ENCODE results near the gene TTC9B. TPM values are rescaled to one million over a fixed set of nuclear protein-coding genes. Genes with fewer than 3 reads are reported as not detected.

The TTC9B gene
- total RNA-seq, 4 donors from 2014 or later = not detected

- no peaks in the 10 kb centered on the region for H3K9me3 ChIP-seq
- no peak for TF ChIP-seq POLR2A (IDR thresholded peaks at IDR 0.05)
- TF ChIP-seq EP300 (IDR thresholded peaks at IDR 0.05) = no peak
- TF ChIP-seq POLR2AphosphoS5 (IDR thresholded peaks at IDR 0.05) = no peak
- no peak for TF ChIP-seq CTCF (IDR thresholded peaks at IDR 0.05)
- no peaks in the 10 kb centered on the region for H3K27me3 ChIP-seq
- H3K27ac ChIP-seq = no peak overlapping the region
- H3K36me3 ChIP-seq = peaks cover 28% of the 10 kb centered on the region
- peaks cover 28% of the 10 kb centered on the region for H3K4me1 ChIP-seq
- WGBS = 71% methylated on average over 12 of the region's 12 CpGs
- no peak overlapping the region for H3K4me3 ChIP-seq
- no peak for DNase-seq (ENCODE audit: low spot score in 2 of 2)
Observed at GRCh38 chr19:40244579-40245317, 26.6 kb upstream of the TTC9B start.

- peaks cover 28% of the 10 kb centered on the region for H3K4me1 ChIP-seq
- no peak for TF ChIP-seq POLR2AphosphoS5 (IDR thresholded peaks at IDR 0.05)
- no peak for TF ChIP-seq CTCF (IDR thresholded peaks at IDR 0.05)
- no peak for TF ChIP-seq POLR2A (IDR thresholded peaks at IDR 0.05)
- TF ChIP-seq EP300 (IDR thresholded peaks at IDR 0.05) = no peak
- H3K9me3 ChIP-seq = no peaks in the 10 kb centered on the region
- no peak for DNase-seq (ENCODE audit: low spot score in 2 of 2)
- no peak overlapping the region for H3K4me3 ChIP-seq
- no peaks in the 10 kb centered on the region for H3K27me3 ChIP-seq
- peaks cover 43% of the 10 kb centered on the region for H3K36me3 ChIP-seq
- no peak overlapping the region for H3K27ac ChIP-seq
- 85% methylated on average over 2 of the region's 2 CpGs for WGBS
Observed at GRCh38 chr19:40243181-40243580, 25.0 kb upstream of the TTC9B start.

- no peak overlapping the region for H3K4me3 ChIP-seq
- H3K9me3 ChIP-seq = no peaks in the 10 kb centered on the region
- H3K4me1 ChIP-seq = peaks cover 28% of the 10 kb centered on the region
- TF ChIP-seq CTCF (IDR thresholded peaks at IDR 0.05) (no peak), POLR2A (IDR thresholded peaks at IDR 0.05) (no peak), POLR2AphosphoS5 (IDR thresholded peaks at IDR 0.05) (no peak), EP300 (IDR thresholded peaks at IDR 0.05) (no peak)
- no peaks in the 10 kb centered on the region for H3K27me3 ChIP-seq
- peak overlapping the region; percentile 25 for H3K27ac ChIP-seq
- H3K36me3 ChIP-seq = peaks cover 50% of the 10 kb centered on the region
- DNase-seq (ENCODE audit: low spot score in 2 of 2) = no peak
- WGBS = 92% methylated on average over 2 of the region's 12 CpGs
Observed at GRCh38 chr19:40242480-40242879, 24.3 kb upstream of the TTC9B start.

GRCh38 chr19:40241809-40242384 lies 23.7 kb upstream of the TTC9B start:
- WGBS = 50% methylated on average over 19 of the region's 21 CpGs
- peak overlapping the region; percentile 25 for H3K27ac ChIP-seq
- H3K36me3 ChIP-seq = peaks cover 56% of the 10 kb centered on the region
- H3K9me3 ChIP-seq = no peaks in the 10 kb centered on the region
- no peak for TF ChIP-seq EP300 (IDR thresholded peaks at IDR 0.05)
- no peak for TF ChIP-seq POLR2AphosphoS5 (IDR thresholded peaks at IDR 0.05)
- TF ChIP-seq POLR2A (IDR thresholded peaks at IDR 0.05) = no peak
- TF ChIP-seq CTCF (IDR thresholded peaks at IDR 0.05) = no peak
- no peaks in the 10 kb centered on the region for H3K27me3 ChIP-seq
- H3K4me1 ChIP-seq = peaks cover 26% of the 10 kb centered on the region
- no peak overlapping the region for H3K4me3 ChIP-seq
- DNase-seq (ENCODE audit: low spot score in 2 of 2) = no peak

- H3K36me3 ChIP-seq = peaks cover 62% of the 10 kb centered on the region
- no peaks in the 10 kb centered on the region for H3K27me3 ChIP-seq
- no peak for TF ChIP-seq CTCF (IDR thresholded peaks at IDR 0.05)
- no peak for TF ChIP-seq EP300 (IDR thresholded peaks at IDR 0.05)
- TF ChIP-seq POLR2AphosphoS5 (IDR thresholded peaks at IDR 0.05) = no peak
- no peak for TF ChIP-seq POLR2A (IDR thresholded peaks at IDR 0.05)
- no peak overlapping the region for H3K27ac ChIP-seq
- no peaks in the 10 kb centered on the region for H3K9me3 ChIP-seq
- WGBS = 78% methylated on average over 12 of the region's 12 CpGs
- DNase-seq (ENCODE audit: low spot score in 2 of 2) = no peak
- H3K4me3 ChIP-seq = no peak overlapping the region
- H3K4me1 ChIP-seq = peaks cover 23% of the 10 kb centered on the region
Observed at GRCh38 chr19:40241125-40241808, 23.1 kb upstream of the TTC9B start.
